Activated CD8-positive, alpha-beta T cell treated with anti-CD3 and anti-CD28 coated beads for 36 hours (primary cell): Measurements from ENCODE around the gene NFASC. TPM values are rescaled to one million over a fixed set of nuclear protein-coding genes. Genes with fewer than 3 reads are reported as not detected.

ENCODE experiments used
- ATAC-seq: fragments of 200-7000 bp; cut with Tn5 transposase; one replicate; pipeline ENCODE4 v1.10.0; 2021; ENCODE audit warnings: mild to moderate bottlenecking, moderate library complexity
- CTCF ChIA-PET: fragments of 350-600 bp; sonication (Branson Sonifier 250); formaldehyde crosslinking; loops from one replicate; lab custom pipeline; 2021; ENCODE audit warnings: antibody characterized with exemption; lab: Charles Lee
- POLR2A ChIA-PET: fragments of 350-600 bp; sonication (Branson Sonifier 250); formaldehyde crosslinking; loops from one replicate; lab custom pipeline; 2021; ENCODE audit warnings: antibody characterized with exemption; lab: Charles Lee
- DNase-seq: peaks from one replicate; pipeline ENCODE4 v3.0.0-alpha.2; 2020
- H3K27ac Mint-ChIP-seq: one replicate; pipeline ENCODE4 v1.8.0; 2021; ENCODE audit warnings: mild to moderate bottlenecking, mixed read lengths
- H3K27me3 Mint-ChIP-seq: one replicate; pipeline ENCODE4 v1.8.0; 2021; ENCODE audit warnings: mixed read lengths
- H3K36me3 Mint-ChIP-seq: one replicate; pipeline ENCODE4 v1.8.0; 2021; ENCODE audit warnings: low read depth, mixed read lengths
- H3K4me1 Mint-ChIP-seq: one replicate; pipeline ENCODE4 v1.8.0; 2021; ENCODE audit warnings: low read depth, mixed read lengths
- H3K4me3 Mint-ChIP-seq: one replicate; pipeline ENCODE4 v1.8.0; 2021; ENCODE audit warnings: mild to moderate bottlenecking, moderate library complexity, mixed read lengths
- H3K9me3 Mint-ChIP-seq: one replicate; pipeline ENCODE4 v1.8.0; 2021; ENCODE audit warnings: mixed read lengths
- intact Hi-C: fragments of 100-400 bp; cut with micrococcal nuclease; formaldehyde crosslinking; loops from one replicate; pipeline ENCODE4 v1.10.0; 2022
- total RNA-seq, 2 experiments: library from RNA; stranded (reverse); gene quantifications; one replicate each; pipeline ENCODE4 v1.2.3, GENCODE V29; 2021
- TF ChIP-seq, protein P1 (sequence below): fragments of 200-600 bp; IDR thresholded peaks from one replicate; pipeline ENCODE4 v1.8.0; 2022; ENCODE audit warnings: antibody characterized with exemption, mild to moderate bottlenecking

NFASC gene
- total RNA-seq, 2 experiments from 2014 or later, result not detected

DNA sequence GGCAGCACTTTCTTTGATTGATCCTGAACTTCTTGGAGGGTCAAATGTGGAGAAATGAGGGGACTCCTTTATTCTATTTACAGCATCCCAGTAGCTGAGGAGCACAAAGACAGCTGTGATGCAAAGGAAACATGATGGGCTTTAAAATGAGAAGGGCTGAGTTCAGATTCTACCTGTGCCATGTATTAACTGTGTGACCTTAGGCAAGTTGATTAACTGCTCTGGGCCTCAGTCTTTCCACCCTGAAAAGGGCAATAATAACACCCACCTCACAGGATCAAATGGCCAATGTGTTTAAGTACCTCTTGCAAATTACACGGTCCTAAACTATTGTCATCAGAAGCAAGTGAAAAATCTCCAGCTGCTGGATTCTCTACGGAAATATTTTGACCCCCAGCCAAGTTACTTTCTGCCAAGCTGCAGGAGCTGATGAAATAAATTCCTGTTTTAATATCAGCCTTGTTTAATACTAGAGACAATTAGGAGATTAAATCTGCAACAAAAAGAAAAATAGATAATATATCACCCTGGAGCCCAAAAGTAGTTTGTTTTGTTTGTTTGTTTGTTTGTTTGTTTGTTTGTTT is 197.9 kb downstream of the NFASC start:
- ATAC-seq, result no peak
- CTCF ChIA-PET, result interaction anchor here (1.1 kb wide), 1 partner anchor 79 kb away, joined by 3 read pairs; no protein-coding TSS in a partner anchor

DNA sequence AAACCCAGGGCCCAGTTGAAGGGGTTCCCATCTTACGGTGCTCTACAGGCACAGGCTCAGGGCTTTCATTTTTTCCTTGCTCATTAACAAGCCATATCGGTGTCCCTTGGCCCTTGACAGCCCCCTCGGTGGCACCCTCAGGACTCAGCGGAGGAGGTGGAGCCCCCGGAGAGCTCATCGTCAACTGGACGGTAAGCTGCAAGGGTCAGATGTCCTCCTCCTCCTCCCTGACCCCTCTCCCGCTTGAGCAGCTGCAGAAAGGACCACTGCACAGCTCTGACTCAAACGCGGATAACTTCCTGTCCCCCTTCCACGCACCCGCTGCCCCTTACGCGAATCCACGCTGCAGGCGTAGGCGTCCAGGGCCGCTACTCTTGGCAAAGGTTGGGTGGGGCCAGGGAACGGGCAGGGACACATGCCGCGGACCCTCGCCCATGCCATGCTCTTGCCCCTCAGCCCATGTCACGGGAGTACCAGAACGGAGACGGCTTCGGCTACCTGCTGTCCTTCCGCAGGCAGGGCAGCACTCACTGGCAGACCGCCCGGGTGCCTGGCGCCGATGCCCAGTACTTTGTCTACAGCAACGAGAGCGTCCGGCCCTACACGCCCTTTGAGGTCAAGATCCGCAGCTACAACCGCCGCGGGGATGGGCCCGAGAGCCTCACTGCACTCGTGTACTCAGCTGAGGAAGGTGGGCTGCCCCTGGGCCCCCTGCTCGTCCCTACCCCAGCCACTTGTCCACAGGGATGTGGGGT is 198.9 kb downstream of the NFASC start:
- intact Hi-C loops, result no loop called here
- no peaks in the 10 kb centered on the region for H3K4me1 Mint-ChIP-seq
- ATAC-seq (no peak), DNase-seq (no peak)
- ChIA-PET CTCF (interaction anchor here (1.2 to 1.7 kb wide), 2 partner anchors 8 to 72 kb away, joined by 3 to 4 read pairs; no protein-coding TSS in a partner anchor), POLR2A (no interaction called here)
- H3K36me3 Mint-ChIP-seq, result no peaks in the 10 kb centered on the region
- no peaks in the 10 kb centered on the region for H3K9me3 Mint-ChIP-seq
- no peak overlapping the region for H3K4me3 Mint-ChIP-seq
- no peak overlapping the region for H3K27ac Mint-ChIP-seq
- no peaks in the 10 kb centered on the region for H3K27me3 Mint-ChIP-seq
- TF ChIP-seq, protein P1, sequence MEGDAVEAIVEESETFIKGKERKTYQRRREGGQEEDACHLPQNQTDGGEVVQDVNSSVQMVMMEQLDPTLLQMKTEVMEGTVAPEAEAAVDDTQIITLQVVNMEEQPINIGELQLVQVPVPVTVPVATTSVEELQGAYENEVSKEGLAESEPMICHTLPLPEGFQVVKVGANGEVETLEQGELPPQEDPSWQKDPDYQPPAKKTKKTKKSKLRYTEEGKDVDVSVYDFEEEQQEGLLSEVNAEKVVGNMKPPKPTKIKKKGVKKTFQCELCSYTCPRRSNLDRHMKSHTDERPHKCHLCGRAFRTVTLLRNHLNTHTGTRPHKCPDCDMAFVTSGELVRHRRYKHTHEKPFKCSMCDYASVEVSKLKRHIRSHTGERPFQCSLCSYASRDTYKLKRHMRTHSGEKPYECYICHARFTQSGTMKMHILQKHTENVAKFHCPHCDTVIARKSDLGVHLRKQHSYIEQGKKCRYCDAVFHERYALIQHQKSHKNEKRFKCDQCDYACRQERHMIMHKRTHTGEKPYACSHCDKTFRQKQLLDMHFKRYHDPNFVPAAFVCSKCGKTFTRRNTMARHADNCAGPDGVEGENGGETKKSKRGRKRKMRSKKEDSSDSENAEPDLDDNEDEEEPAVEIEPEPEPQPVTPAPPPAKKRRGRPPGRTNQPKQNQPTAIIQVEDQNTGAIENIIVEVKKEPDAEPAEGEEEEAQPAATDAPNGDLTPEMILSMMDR, result no peak

More for the DNA sequence above, 197.9 kb downstream of the NFASC start:
- intact Hi-C loops, result no loop called here
- Mint-ChIP-seq H3K27me3 (no peaks in the 10 kb centered on the region), H3K9me3 (no peaks in the 10 kb centered on the region), H3K4me1 (no peaks in the 10 kb centered on the region), H3K27ac (no peak overlapping the region), H3K4me3 (no peak overlapping the region), H3K36me3 (no peaks in the 10 kb centered on the region)
- no peak for DNase-seq
- POLR2A ChIA-PET, result no interaction called here
- TF ChIP-seq, protein P1, result no peak

DNA sequence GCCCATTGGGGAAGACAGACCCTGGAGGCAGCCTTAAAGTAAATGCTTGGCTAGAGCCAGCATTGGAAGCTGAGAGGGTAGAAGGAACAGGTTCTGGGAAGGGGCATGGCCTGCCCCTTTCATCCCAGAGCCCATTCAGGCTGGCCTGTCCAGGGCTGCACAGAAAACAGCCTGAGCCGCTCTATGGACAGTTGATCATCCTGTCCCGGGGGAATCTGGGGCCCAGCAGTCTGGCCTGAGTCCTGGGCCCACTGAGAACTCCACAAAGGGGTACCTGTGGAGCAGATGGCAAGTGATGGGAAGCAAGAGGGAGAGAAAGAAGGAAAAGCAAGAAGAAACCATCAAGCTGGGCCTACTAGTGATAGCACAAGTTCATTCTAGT is 200.4 kb downstream of the NFASC start:
- TF ChIP-seq, protein P1, result no peak
- intact Hi-C loops, result no loop called here
- ChIA-PET POLR2A (no interaction called here), CTCF (interaction anchor here (1.3 to 2.2 kb wide), 3 partner anchors 9 to 185 kb away, joined by 3 to 17 read pairs (median 4); no protein-coding TSS in a partner anchor)
- no peak for ATAC-seq
- Mint-ChIP-seq H3K27me3 (no peaks in the 10 kb centered on the region), H3K9me3 (no peaks in the 10 kb centered on the region), H3K4me1 (no peaks in the 10 kb centered on the region), H3K36me3 (no peaks in the 10 kb centered on the region), H3K27ac (no peak overlapping the region), H3K4me3 (no peak overlapping the region)
- no peak for DNase-seq

DNA sequence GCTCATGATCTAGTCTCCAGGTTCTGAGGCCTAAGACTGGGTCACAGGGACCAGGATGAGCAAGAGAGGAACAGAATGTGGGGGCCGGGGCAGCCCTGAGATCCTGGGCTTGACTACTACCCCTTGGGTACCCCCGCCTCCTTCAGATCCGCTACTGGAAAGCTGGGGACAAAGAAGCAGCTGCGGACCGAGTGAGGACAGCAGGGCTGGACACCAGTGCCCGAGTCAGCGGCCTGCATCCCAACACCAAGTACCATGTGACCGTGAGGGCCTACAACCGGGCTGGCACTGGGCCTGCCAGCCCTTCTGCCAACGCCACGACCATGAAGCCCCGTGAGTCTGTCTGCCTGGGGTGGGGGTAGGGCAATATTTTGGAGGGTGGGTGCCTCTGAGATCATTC is 201.1 kb downstream of the NFASC start:
- POLR2A ChIA-PET, result interaction anchor here (0.6 kb wide), 1 partner anchor 491 kb away, joined by 3 read pairs; no protein-coding TSS in a partner anchor
- no peaks in the 10 kb centered on the region for H3K9me3 Mint-ChIP-seq

More for the DNA sequence above, 201.1 kb downstream of the NFASC start:
- TF ChIP-seq, protein P1, result no peak
- no peaks in the 10 kb centered on the region for H3K27me3 Mint-ChIP-seq
- intact Hi-C loops, result no loop called here
- H3K36me3 Mint-ChIP-seq, result no peaks in the 10 kb centered on the region
- no peak for DNase-seq
- no peaks in the 10 kb centered on the region for H3K4me1 Mint-ChIP-seq
- CTCF ChIA-PET, result interaction anchor here (1.3 to 2.2 kb wide), 2 partner anchors 10 to 184 kb away, joined by 4 to 17 read pairs; no protein-coding TSS in a partner anchor
- H3K27ac Mint-ChIP-seq, result no peak overlapping the region
- no peak overlapping the region for H3K4me3 Mint-ChIP-seq
- ATAC-seq, result no peak
